AG04449 (cell line): ENCODE measurements around the gene RSBN1L.

Experiments used
- CTCF ChIA-PET: fragments of 350-600 bp; formaldehyde crosslinking; extraction: SDS; loops from one replicate; lab custom pipeline; 2021; ENCODE audit warnings: antibody characterized with exemption; lab: Yijun Ruan, JAX
- POLR2A ChIA-PET: fragments of 400-600, 350-600 bp; formaldehyde crosslinking; extraction: SDS; loops from one replicate; lab custom pipeline; 2020; ENCODE audit warnings: antibody characterized with exemption, inconsistent platforms; lab: Yijun Ruan, JAX
- DNase-seq: peaks from one replicate; pipeline ENCODE4 v3.0.0-alpha.2; 2010; ENCODE audit warnings: low read depth, low spot score
- H3K4me3 ChIP-seq: 2 replicates; pipeline ENCODE4 v1.5.1; 2011; ENCODE audit warnings: low read depth, mild to moderate bottlenecking, control low read depth, low read length
- TF ChIP-seq, protein P1 (sequence below): IDR thresholded peaks from one replicate; pipeline ENCODE4 v1.5.1; 2011; ENCODE audit warnings: mild to moderate bottlenecking, moderate library complexity, low read length, control low read depth, inconsistent platforms; ENCODE audit not compliant: insufficient read depth; ENCODE audit errors: missing control alignments

Gene RSBN1L

DNA sequence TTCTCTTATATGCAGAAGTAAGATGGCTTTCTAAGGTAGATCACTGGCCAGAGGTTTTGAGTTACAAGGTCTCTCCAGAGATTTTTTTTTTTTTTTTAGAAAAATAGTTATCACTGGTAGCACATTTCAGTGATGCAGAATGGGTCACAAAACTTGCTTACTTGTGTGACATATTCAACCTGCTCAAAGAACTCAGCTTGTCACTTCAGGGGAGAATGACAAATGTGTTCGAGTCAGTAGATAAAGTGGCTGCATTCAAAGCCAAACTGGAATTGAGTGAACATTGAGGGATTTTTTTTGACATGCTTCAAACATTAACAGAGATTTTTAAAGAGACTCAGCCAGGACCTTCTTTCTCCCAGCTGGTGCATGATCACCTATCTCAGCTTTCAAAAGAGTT, 135.7 kb downstream of the RSBN1L start:
- DNase-seq = no peak
- ChIA-PET CTCF (no interaction called here), POLR2A (no interaction called here)
- H3K4me3 ChIP-seq = no peak overlapping the region
- TF ChIP-seq, protein P1, sequence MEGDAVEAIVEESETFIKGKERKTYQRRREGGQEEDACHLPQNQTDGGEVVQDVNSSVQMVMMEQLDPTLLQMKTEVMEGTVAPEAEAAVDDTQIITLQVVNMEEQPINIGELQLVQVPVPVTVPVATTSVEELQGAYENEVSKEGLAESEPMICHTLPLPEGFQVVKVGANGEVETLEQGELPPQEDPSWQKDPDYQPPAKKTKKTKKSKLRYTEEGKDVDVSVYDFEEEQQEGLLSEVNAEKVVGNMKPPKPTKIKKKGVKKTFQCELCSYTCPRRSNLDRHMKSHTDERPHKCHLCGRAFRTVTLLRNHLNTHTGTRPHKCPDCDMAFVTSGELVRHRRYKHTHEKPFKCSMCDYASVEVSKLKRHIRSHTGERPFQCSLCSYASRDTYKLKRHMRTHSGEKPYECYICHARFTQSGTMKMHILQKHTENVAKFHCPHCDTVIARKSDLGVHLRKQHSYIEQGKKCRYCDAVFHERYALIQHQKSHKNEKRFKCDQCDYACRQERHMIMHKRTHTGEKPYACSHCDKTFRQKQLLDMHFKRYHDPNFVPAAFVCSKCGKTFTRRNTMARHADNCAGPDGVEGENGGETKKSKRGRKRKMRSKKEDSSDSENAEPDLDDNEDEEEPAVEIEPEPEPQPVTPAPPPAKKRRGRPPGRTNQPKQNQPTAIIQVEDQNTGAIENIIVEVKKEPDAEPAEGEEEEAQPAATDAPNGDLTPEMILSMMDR = no peak
